Trophoblast cell (in vitro differentiated cells and primary cell): ENCODE measurements around the gene ACP1.

Experiments
- DNase-seq, 2 donors: peaks; one replicate each; pipeline ENCODE4 v3.0.0-alpha.2; 2016
- H2AFZ ChIP-seq: 2 replicates; pipeline ENCODE4 v1.6.1; 2013; ENCODE audit warnings: low read length, moderate library complexity, mild to moderate bottlenecking; ENCODE audit not compliant: insufficient read depth, poor library complexity
- H2AK5ac ChIP-seq: 2 replicates; pipeline ENCODE4 v1.6.1; 2013; ENCODE audit warnings: mild to moderate bottlenecking, low read length
- H2BK120ac ChIP-seq: 2 replicates; pipeline ENCODE4 v1.6.1; 2013; ENCODE audit warnings: low read length, mild to moderate bottlenecking, moderate library complexity; ENCODE audit not compliant: insufficient read depth, poor library complexity
- H2BK12ac ChIP-seq: 2 replicates; pipeline ENCODE4 v1.6.1; 2013; ENCODE audit warnings: mild to moderate bottlenecking, low read length, moderate library complexity
- H2BK5ac ChIP-seq: 2 replicates; pipeline ENCODE4 v1.6.1; 2013; ENCODE audit warnings: low read length, low read depth, moderate library complexity, mild to moderate bottlenecking; ENCODE audit not compliant: poor library complexity
- H3K14ac ChIP-seq: 2 replicates; pipeline ENCODE4 v1.6.1; 2013; ENCODE audit warnings: mild to moderate bottlenecking, low read length
- H3K18ac ChIP-seq: 2 replicates; pipeline ENCODE4 v1.6.1; 2013; ENCODE audit warnings: mild to moderate bottlenecking, low read length
- H3K23ac ChIP-seq: 2 replicates; pipeline ENCODE4 v1.6.1; 2013; ENCODE audit warnings: low read length
- H3K27ac ChIP-seq: 2 replicates; pipeline ENCODE4 v1.5.1; 2013; ENCODE audit warnings: low read depth, mild to moderate bottlenecking, inconsistent platforms, low read length, moderate library complexity
- H3K27me3 ChIP-seq: 2 replicates; pipeline ENCODE4 v1.6.1; 2013; ENCODE audit warnings: inconsistent platforms, mild to moderate bottlenecking, low read length, moderate library complexity; ENCODE audit not compliant: insufficient read depth
- H3K36me3 ChIP-seq, 2 experiments: 1 replicate in 1 of 2; 2 replicates in 1 of 2; pipeline ENCODE4 v1.6.1; 2013; ENCODE audit warnings: low read length in 2 of 2, mild to moderate bottlenecking in 2 of 2, moderate library complexity in 1 of 2; ENCODE audit not compliant: insufficient read depth in 2 of 2, control insufficient read depth in 1 of 2
- H3K4ac ChIP-seq: 2 replicates; pipeline ENCODE4 v1.6.1; 2013; ENCODE audit warnings: low read depth, mild to moderate bottlenecking, low read length, moderate library complexity
- H3K4me1 ChIP-seq, 2 experiments: 1 replicate in 1 of 2; 2 replicates in 1 of 2; pipeline ENCODE4 v1.6.1; 2013; ENCODE audit warnings: low read length in 2 of 2, mild to moderate bottlenecking in 2 of 2, moderate library complexity in 1 of 2; ENCODE audit not compliant: insufficient read depth in 2 of 2, control insufficient read depth in 1 of 2
- H3K4me2 ChIP-seq: 2 replicates; pipeline ENCODE4 v1.6.1; 2013; ENCODE audit warnings: inconsistent platforms, mild to moderate bottlenecking, low read length, moderate library complexity
- H3K4me3 ChIP-seq: 2 replicates; pipeline ENCODE4 v1.5.1; 2013; ENCODE audit warnings: mild to moderate bottlenecking, low read depth, low read length, inconsistent platforms
- H3K79me1 ChIP-seq: one replicate; pipeline ENCODE4 v1.6.1; 2013; ENCODE audit warnings: low read length
- H3K79me2 ChIP-seq: 2 replicates; pipeline ENCODE4 v1.6.1; 2013; ENCODE audit warnings: low read length, mild to moderate bottlenecking; ENCODE audit not compliant: control insufficient read depth, insufficient read depth, poor library complexity
- H3K9ac ChIP-seq: 2 replicates; pipeline ENCODE4 v1.6.1; 2013; ENCODE audit warnings: mild to moderate bottlenecking, low read length
- H3K9me3 ChIP-seq: 2 replicates; pipeline ENCODE4 v1.6.1; 2013; ENCODE audit warnings: low read depth, mild to moderate bottlenecking, control low read depth, inconsistent platforms, low read length; ENCODE audit not compliant: insufficient read depth
- H4K12ac ChIP-seq: 2 replicates; pipeline ENCODE4 v1.6.1; 2013; ENCODE audit warnings: low read depth, mild to moderate bottlenecking, low read length, moderate library complexity
- H4K8ac ChIP-seq: 2 replicates; pipeline ENCODE4 v1.6.1; 2013; ENCODE audit warnings: low read depth, mild to moderate bottlenecking, low read length, moderate library complexity
- H4K91ac ChIP-seq: one replicate; pipeline ENCODE4 v1.6.1; 2013; ENCODE audit warnings: low read depth, mild to moderate bottlenecking, low read length, moderate library complexity
- WGBS: extraction: QIAGEN DNeasy Blood & Tissue Kit; methylation state at CpG from one replicate; pipeline ENCODE4 v1.1.7; 2013; ENCODE audit warnings: missing lambda C conversion rate; ENCODE audit not compliant: insufficient read length, insufficient coverage; ENCODE audit errors: extremely low coverage; 5-methylcytosine and 5-hydroxymethylcytosine counted together

The ACP1 gene

DNA sequence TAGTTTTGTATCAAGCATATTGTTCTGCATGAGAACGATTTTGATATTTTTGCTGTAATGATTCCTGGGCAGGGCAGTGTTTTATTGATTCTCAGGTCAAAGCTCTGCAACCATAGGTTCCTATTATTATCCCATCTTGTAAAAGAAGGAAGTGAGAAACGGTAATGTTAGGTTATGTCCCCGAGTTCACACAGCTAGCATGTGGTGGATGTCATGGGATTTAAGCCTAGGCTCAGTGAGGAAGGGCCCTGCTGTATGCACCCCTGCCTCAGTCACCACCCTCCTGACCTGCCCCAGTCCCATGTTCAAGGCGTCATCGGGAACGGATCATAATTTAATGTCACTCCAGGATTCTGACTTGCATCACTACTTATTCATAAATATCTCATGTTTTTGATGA is 10.7 kb downstream of the ACP1 start:
- Histone ChIP-seq H3K4me2 (no peak overlapping the region), H2BK5ac (no peak overlapping the region), H3K4me1 (no peaks in the 10 kb centered on the region), H4K12ac (no peak overlapping the region), H3K14ac (no peak overlapping the region), H3K4me3 (no peak overlapping the region), H3K27ac (no peak overlapping the region), H3K23ac (no peak overlapping the region), H4K8ac (no peak overlapping the region), H4K91ac (no peak overlapping the region), H2AK5ac (no peak overlapping the region), H3K79me2 (peaks cover 1% of the 10 kb centered on the region), H2BK120ac (no peak overlapping the region), H3K18ac (no peak overlapping the region), H2BK12ac (no peak overlapping the region), H3K9ac (no peak overlapping the region), H3K4ac (no peak overlapping the region), H2AFZ (no peak overlapping the region), H3K9me3 (peaks cover 2% of the 10 kb centered on the region), H3K79me1 (no peaks in the 10 kb centered on the region), H3K36me3 (peaks cover 13 to 33% of the 10 kb centered on the region in 2 experiments), H3K27me3 (no peaks in the 10 kb centered on the region)
- no peak for DNase-seq
- no CpG with 5 or more reads among the region's 6 CpGs for WGBS

DNA sequence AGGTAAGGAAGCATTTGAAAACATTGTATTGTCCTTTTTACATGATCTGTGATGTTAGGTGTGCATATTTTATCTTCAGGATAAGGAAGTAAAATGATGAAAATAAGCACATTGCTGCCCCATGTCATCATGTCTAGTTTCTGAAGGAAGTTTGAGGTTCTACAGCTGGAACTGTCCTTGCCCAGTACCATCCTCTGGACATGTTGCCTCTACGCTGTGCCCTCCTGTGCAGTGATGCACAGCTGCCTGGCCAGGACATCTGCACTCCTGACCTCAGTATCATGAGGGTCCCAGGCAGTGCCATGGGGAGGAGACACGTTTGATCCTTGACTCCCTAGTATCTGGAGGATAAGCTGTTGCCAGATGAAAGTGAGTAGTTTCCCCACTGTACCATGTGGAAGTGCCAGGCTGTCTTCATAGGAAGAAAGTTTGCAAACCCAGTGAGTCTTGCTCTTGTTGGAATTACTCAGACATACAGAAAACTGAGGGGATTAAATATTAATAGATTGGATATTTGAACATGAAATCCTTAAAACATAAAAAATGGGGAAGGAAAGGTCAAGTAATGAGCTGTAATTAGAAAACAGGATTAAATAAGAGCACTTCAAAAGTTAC is 13.7 kb downstream of the ACP1 start:
- no peak overlapping the region for H4K91ac ChIP-seq
- H2BK120ac ChIP-seq, result no peak overlapping the region
- H3K23ac ChIP-seq, result no peak overlapping the region
- H4K8ac ChIP-seq, result no peak overlapping the region
- no peaks in the 10 kb centered on the region for H3K79me2 ChIP-seq
- no peak for DNase-seq
- H3K27ac ChIP-seq, result no peak overlapping the region
- no peak overlapping the region for H3K4me3 ChIP-seq
- H2BK5ac ChIP-seq, result no peak overlapping the region
- H3K4me2 ChIP-seq, result no peak overlapping the region
- H2BK12ac ChIP-seq, result no peak overlapping the region
- H3K9ac ChIP-seq, result no peak overlapping the region
- no peaks in the 10 kb centered on the region for H3K27me3 ChIP-seq
- no peaks in the 10 kb centered on the region for H3K79me1 ChIP-seq
- H3K18ac ChIP-seq, result no peak overlapping the region
- peaks cover 3% of the 10 kb centered on the region for H3K9me3 ChIP-seq
- no peak overlapping the region for H4K12ac ChIP-seq
- no peak overlapping the region for H3K14ac ChIP-seq
- peaks cover 24 to 43% of the 10 kb centered on the region in 2 experiments for H3K36me3 ChIP-seq
- no peak overlapping the region for H2AFZ ChIP-seq
- H2AK5ac ChIP-seq, result no peak overlapping the region
- H3K4me1 ChIP-seq, result no peaks in the 10 kb centered on the region
- no peak overlapping the region for H3K4ac ChIP-seq
- WGBS, result no CpG with 5 or more reads among the region's 2 CpGs

DNA sequence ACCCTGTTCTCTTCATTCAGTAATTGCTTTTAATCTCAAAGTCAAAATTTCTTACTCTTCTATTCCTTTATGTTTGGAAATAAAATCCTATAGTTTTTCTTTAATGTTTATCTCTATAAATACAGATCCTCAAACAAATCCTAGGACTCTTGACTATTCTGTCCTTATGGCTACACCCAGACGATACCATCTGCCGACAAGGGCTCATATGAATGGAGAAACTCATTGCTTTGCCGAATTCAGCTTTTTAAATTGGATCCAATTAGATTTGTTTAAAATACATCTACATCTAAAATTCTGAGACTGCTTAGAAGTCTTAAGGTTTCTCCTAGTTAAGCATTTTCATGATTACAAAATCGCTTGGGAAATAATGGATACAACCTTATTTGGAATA is 14.2 kb downstream of the ACP1 start:
- no peak overlapping the region for H4K91ac ChIP-seq
- H3K79me1 ChIP-seq, result no peaks in the 10 kb centered on the region
- no peaks in the 10 kb centered on the region for H3K79me2 ChIP-seq
- WGBS, result no CpG with 5 or more reads among the region's 4 CpGs
- H3K27ac ChIP-seq, result no peak overlapping the region
- H3K4me1 ChIP-seq, result no peaks in the 10 kb centered on the region
- no peak overlapping the region for H4K12ac ChIP-seq
- H3K23ac ChIP-seq, result no peak overlapping the region
- no peak overlapping the region for H2AFZ ChIP-seq
- no peak overlapping the region for H3K14ac ChIP-seq
- peaks cover 3% of the 10 kb centered on the region for H3K9me3 ChIP-seq
- H3K4me2 ChIP-seq, result no peak overlapping the region
- no peak overlapping the region for H3K4ac ChIP-seq
- H3K27me3 ChIP-seq, result no peaks in the 10 kb centered on the region
- H3K4me3 ChIP-seq, result no peak overlapping the region
- H4K8ac ChIP-seq, result no peak overlapping the region
- H3K18ac ChIP-seq, result no peak overlapping the region
- H2AK5ac ChIP-seq, result no peak overlapping the region
- no peak for DNase-seq
- peaks cover 25 to 45% of the 10 kb centered on the region in 2 experiments for H3K36me3 ChIP-seq
- no peak overlapping the region for H2BK12ac ChIP-seq
- H3K9ac ChIP-seq, result no peak overlapping the region
- no peak overlapping the region for H2BK5ac ChIP-seq
- no peak overlapping the region for H2BK120ac ChIP-seq

DNA sequence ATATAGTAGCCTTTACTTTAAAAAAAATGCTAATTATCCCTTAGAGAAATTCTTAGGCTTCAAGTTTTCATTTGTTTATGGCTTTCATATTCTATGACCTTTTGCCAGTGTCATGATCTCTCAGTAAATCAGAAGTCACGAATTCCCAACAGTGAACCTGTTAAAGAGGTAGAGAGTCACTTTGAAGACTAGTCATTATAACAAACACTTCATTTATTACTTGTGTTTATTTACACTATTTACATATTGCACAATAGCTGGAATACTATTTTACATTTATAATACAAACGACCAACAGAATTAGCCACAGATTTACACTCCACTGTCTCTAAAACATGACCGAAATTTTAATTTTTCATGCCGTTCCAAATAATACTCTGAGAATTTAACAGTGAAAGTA is 14.6 kb downstream of the ACP1 start:
- Histone ChIP-seq H3K79me1 (no peaks in the 10 kb centered on the region), H2AFZ (no peak overlapping the region), H2BK5ac (no peak overlapping the region), H3K9ac (no peak overlapping the region), H3K4me1 (no peaks in the 10 kb centered on the region), H3K27ac (no peak overlapping the region), H3K4ac (no peak overlapping the region), H3K14ac (no peak overlapping the region), H3K23ac (no peak overlapping the region), H4K8ac (no peak overlapping the region), H4K91ac (no peak overlapping the region), H2AK5ac (no peak overlapping the region), H2BK12ac (no peak overlapping the region), H3K9me3 (peaks cover 3% of the 10 kb centered on the region), H3K27me3 (no peaks in the 10 kb centered on the region), H3K36me3 (peaks cover 25 to 45% of the 10 kb centered on the region in 2 experiments), H3K4me3 (no peak overlapping the region), H3K18ac (no peak overlapping the region), H4K12ac (no peak overlapping the region), H3K79me2 (no peaks in the 10 kb centered on the region), H2BK120ac (no peak overlapping the region), H3K4me2 (no peak overlapping the region)
- no CpG with 5 or more reads among the region's 4 CpGs for WGBS
- DNase-seq, result no peak
